Mesothelial cell of epicardium (in vitro differentiated cells): ENCODE results near the gene EVA1A. TPM values are rescaled to one million over a fixed set of nuclear protein-coding genes. Genes with fewer than 3 reads are reported as not detected.
"Not testable (repeated sequence)": the region's sequence is repeated elsewhere in the genome, so short reads cannot be mapped to it uniquely, and the experiment has no call there.

Source experiments
- DNase-seq, 2 experiments: peaks; one replicate each; pipeline ENCODE4 v3.0.0; 2021; ENCODE audit warnings: low spot score in 2 of 2; ENCODE audit not compliant: unreplicated experiment in 2 of 2
- H3K27ac Mint-ChIP-seq: 2 replicates; pipeline ENCODE4 v1.8.0; 2021; ENCODE audit warnings: mixed read lengths
- H3K27me3 Mint-ChIP-seq: 2 replicates; pipeline ENCODE4 v1.8.0; 2021; ENCODE audit warnings: low read depth, mixed read lengths
- H3K36me3 Mint-ChIP-seq: 2 replicates; pipeline ENCODE4 v1.8.0; 2021; ENCODE audit warnings: mixed read lengths
- H3K4me1 Mint-ChIP-seq: 2 replicates; pipeline ENCODE4 v1.8.0; 2021; ENCODE audit warnings: mixed read lengths
- H3K4me3 Mint-ChIP-seq: 2 replicates; pipeline ENCODE4 v1.8.0; 2021; ENCODE audit warnings: mild to moderate bottlenecking, moderate library complexity, mixed read lengths
- H3K9me3 Mint-ChIP-seq: 2 replicates; pipeline ENCODE4 v1.8.0; 2021; ENCODE audit warnings: mixed read lengths
- CTCF ChIP-seq: fragments of 200-600 bp; sonication (generic); IDR thresholded peaks from one replicate; pipeline ENCODE4 v1.5.0; 2021; ENCODE audit warnings: antibody characterized with exemption; ENCODE audit not compliant: unreplicated experiment
- total RNA-seq: library from RNA; stranded (reverse); gene quantifications from 3 replicates; pipeline ENCODE4 v1.2.1, GENCODE V29; 2021

The EVA1A gene
- total RNA-seq, 1 donor from 2014 or later: 11.5 TPM

GRCh38 chr2:75484840-75485239 lies 75.9 kb downstream of the EVA1A start:
- H3K9me3 Mint-ChIP-seq: peaks cover 12% of the 10 kb centered on the region
- peaks cover 2% of the 10 kb centered on the region for H3K36me3 Mint-ChIP-seq
- no peak for TF ChIP-seq CTCF
- H3K27me3 Mint-ChIP-seq: peaks cover 22% of the 10 kb centered on the region
- H3K4me1 Mint-ChIP-seq: peaks cover under 1% of the 10 kb centered on the region
- H3K4me3 Mint-ChIP-seq: no peak overlapping the region
- H3K27ac Mint-ChIP-seq: no peak overlapping the region
- no peak for DNase-seq

GRCh38 chr2:75483878-75484277 lies 76.9 kb downstream of the EVA1A start:
- H3K27me3 Mint-ChIP-seq: peaks cover 25% of the 10 kb centered on the region
- DNase-seq: no peak
- no peak for TF ChIP-seq CTCF
- H3K4me3 Mint-ChIP-seq: no peak overlapping the region
- H3K9me3 Mint-ChIP-seq: peaks cover 12% of the 10 kb centered on the region
- no peaks in the 10 kb centered on the region for H3K4me1 Mint-ChIP-seq
- no peak overlapping the region for H3K27ac Mint-ChIP-seq
- H3K36me3 Mint-ChIP-seq: peaks cover 2% of the 10 kb centered on the region

GRCh38 chr2:75482398-75482797 lies 78.3 kb downstream of the EVA1A start:
- Mint-ChIP-seq H3K27me3 (peaks cover 27% of the 10 kb centered on the region), H3K4me1 (peaks cover under 1% of the 10 kb centered on the region), H3K36me3 (peaks cover 2% of the 10 kb centered on the region), H3K9me3 (peaks cover 9% of the 10 kb centered on the region), H3K27ac (no peak overlapping the region), H3K4me3 (no peak overlapping the region)
- DNase-seq: no peak
- no peak for TF ChIP-seq CTCF

GRCh38 chr2:75480971-75481836 lies 79.5 kb downstream of the EVA1A start:
- H3K9me3 Mint-ChIP-seq: no peaks in the 10 kb centered on the region
- H3K27me3 Mint-ChIP-seq: peaks cover 26% of the 10 kb centered on the region
- no peak for DNase-seq
- no peak for TF ChIP-seq CTCF
- H3K27ac Mint-ChIP-seq: no peak overlapping the region
- H3K36me3 Mint-ChIP-seq: no peaks in the 10 kb centered on the region
- H3K4me3 Mint-ChIP-seq: no peak overlapping the region
- peaks cover 12% of the 10 kb centered on the region for H3K4me1 Mint-ChIP-seq

GRCh38 chr2:75477696-75478095 lies 83.0 kb downstream of the EVA1A start:
- H3K4me3 Mint-ChIP-seq, H3K9me3 Mint-ChIP-seq, H3K27ac Mint-ChIP-seq, H3K36me3 Mint-ChIP-seq, DNase-seq: not testable (repeated sequence)
- Mint-ChIP-seq H3K27me3 (peaks cover 37% of the 10 kb centered on the region), H3K4me1 (peaks cover 26% of the 10 kb centered on the region)

- Mint-ChIP-seq H3K4me1 (peaks cover 26% of the 10 kb centered on the region), H3K27ac (no peak overlapping the region), H3K9me3 (no peaks in the 10 kb centered on the region), H3K27me3 (peaks cover 41% of the 10 kb centered on the region), H3K36me3 (no peaks in the 10 kb centered on the region), H3K4me3 (no peak overlapping the region)
- no peak for TF ChIP-seq CTCF
- DNase-seq: no peak
Measured at GRCh38 chr2:75476761-75477160, 84.0 kb downstream of the EVA1A start.
